Stimulated activated CD8-positive, alpha-beta memory T cell treated with anti-CD3 and anti-CD28 coated beads, Interleukin-4, amount 100 ng/mL, for 24 hours (primary cell): ENCODE data around the gene KDM6A.
"Not testable (repeated sequence)": the region's sequence is repeated elsewhere in the genome, so short reads cannot be mapped to it uniquely, and the experiment has no call there.

Experiments
- DNase-seq: peaks from one replicate; pipeline ENCODE4 v3.0.0-alpha.2; 2020; ENCODE audit warnings: low read depth

Gene KDM6A

DNA sequence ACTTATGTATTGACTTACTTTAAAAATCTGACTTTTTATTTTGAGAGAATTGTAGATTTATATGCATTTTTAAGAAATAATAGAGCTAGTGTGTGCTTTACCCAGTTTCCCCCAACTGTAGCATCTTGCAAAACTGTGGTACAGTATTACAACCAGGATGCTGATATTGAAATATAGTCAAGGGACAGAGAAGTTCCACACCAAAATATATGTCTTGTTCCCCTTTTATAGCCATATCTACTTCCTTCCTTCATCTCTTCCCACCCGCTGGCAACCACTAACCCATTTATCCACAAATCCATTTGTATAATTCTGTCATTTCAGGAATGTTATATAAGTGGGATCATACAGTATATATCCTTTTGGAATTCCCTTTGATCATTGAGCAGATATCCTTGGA lies 16.8 kb downstream of the KDM6A start:
- DNase-seq, result no peak

DNA sequence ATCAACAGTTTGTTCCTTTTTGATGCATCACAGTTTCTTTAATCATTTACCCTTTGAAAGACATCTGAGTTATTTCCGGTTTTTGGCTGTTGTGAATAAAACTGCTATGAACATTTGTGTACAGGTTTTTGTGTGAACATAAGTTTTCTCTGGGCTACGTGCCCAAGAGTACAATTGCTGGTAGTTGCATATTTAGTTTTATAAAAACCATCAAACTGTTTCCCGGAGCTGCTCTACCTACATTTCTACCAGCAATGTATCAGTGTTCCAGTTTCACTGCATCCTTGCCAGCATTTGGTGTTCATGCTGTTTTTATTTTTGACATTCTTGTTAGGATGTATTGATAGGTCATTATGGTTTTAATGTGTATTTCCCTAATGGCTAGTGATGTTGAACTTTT lies 17.3 kb downstream of the KDM6A start:
- no peak for DNase-seq

DNA sequence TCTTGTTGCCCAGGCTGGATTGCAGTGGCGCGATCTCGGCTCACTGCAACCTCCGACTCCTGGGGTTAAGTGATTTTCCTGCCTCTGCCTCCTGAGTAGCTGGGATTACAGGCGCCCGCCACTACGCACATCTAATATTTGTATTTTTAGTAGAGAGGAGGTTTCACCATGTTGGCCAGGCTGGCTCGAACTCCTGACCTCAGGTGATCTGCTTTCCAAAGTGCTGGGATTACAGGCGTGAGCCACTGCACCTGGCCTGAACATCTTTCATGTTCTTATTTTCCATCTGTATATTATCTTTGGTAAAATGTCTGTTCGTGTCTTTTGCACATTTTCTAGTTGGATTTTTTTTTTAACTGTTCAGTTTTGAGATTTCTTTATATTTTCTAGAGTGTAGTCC lies 17.7 kb downstream of the KDM6A start:
- DNase-seq, result not testable (repeated sequence)

DNA sequence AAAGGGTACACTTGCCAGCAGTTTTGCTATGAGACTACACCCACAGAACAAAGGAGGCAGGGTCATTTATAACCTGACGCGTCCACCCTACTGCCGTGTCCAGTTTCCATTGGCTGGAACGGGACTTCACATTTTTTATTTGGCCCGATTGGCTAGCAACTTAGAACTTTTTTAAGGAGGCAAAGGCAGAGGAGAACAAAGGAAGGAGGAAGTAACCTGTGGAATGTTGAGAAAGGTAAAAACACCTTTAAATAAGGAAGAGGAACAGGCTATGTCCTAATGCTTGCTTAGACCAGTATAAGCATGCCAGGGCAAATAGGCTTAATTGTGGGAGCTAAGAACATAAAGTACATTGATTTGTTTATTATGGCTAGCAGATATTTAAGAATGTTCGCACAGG lies 18.7 kb downstream of the KDM6A start:
- DNase-seq, result no peak

DNA sequence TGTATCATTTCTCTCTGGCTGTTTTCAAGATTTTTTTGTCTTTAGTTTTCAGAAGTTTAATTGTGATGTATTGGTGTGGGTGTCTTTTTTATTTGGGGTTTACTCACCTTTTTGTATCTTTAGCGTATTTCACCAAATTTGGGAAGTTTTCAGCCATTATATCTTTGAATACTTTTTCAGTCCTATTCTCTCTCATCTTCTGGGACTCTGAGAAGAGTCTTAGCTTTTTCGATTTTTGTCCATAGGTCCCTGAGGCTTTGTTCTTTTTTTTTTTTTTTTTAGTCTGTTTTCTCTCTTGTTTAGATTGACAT lies 23.8 kb downstream of the KDM6A start:
- DNase-seq, result no peak

DNA sequence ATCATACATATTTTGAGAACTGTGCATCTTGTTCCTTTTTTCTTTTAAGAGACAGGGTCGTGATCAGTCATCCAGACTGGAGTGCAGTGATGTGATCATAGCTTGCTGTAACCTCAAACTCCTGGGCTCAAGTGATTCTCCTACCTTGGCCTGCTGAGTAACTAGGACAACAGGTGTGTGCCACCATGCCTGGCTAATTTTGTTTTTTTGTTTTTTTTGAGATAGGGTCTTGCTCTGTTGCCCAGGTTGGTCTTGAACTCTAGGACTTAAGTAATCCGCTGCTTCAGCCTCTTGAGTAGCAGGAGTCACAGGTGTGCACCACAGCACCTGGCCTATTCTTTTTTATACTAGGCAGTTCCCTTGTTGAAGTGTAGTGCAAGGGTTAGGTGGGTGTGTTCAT lies 24.6 kb downstream of the KDM6A start:
- no peak for DNase-seq

DNA sequence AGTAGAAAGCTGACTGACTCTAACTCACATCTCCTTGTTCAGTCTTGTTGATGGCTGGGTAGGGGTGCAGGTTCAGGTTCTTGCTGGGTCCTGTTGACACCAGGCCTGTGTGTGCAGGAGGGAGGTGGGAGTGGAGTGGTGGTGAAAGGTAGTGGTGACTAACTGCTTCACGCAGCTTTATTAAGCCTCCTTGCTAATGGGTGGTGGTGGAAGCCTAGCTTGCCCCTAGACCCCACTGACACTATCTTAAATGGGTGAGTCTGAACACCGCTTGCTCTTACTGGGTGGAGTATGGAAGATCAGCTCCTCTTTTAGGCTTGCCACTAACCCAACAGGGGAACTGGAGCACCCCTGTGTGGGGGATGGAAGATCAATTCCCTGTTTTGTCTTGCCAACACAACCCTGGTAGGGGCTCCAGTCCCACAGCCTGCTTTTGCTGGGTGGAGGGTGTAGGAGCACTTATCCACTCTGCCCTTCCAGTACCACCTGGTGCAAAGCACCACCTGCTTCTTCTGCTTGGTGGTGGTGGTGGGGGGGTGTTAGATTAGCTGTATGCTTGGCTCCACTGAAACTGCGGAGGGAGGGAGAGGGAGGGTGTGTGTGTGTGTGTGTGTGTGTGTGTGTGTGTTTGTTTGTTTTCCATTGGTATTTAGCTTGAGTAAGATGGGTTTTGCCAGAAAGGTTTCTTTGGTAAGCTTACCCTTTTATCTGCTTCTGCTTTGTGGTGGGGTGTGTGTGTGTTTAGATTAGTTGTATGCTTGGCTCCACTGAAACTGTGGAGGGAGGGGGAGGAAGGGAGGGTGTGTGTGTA lies 25.6 kb downstream of the KDM6A start:
- DNase-seq, result no peak

DNA sequence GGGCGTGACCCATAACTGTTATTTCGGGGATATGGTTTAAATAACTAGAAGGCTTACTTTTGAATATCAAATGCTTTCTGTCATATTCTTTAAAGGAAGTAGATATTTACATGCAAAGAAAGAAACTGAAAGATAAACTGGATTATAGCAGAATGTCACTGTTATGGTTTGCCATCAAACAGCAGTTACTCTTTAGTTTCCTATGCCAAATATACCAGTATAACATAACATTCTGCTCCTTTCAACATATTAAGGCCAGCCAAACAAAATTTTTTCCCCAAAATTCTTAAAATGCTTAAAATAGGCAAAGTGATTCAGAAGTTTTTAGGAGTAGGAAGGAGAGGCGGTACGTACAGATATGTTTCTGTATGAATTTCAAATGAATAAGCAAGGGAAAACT lies 27.0 kb downstream of the KDM6A start:
- no peak for DNase-seq

DNA sequence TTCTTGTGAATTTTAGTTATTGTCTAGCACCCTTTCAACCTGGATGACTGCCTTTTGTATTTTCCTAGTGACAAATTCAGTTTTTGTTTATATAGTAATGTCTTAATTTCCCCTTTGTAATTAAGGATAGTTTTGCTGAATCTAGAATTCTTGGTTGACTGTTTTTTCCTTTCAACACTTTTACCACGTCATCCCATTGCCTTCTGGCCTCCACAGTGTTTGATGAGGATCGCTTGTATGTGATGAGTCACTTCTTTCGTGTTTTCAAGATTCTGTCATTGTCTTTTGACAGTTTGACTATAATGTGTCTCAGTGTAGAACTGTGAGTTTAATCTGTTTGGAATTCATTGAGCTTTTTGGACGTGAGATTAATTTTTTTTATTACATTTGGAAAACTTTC lies 30.1 kb downstream of the KDM6A start:
- DNase-seq, result no peak

DNA sequence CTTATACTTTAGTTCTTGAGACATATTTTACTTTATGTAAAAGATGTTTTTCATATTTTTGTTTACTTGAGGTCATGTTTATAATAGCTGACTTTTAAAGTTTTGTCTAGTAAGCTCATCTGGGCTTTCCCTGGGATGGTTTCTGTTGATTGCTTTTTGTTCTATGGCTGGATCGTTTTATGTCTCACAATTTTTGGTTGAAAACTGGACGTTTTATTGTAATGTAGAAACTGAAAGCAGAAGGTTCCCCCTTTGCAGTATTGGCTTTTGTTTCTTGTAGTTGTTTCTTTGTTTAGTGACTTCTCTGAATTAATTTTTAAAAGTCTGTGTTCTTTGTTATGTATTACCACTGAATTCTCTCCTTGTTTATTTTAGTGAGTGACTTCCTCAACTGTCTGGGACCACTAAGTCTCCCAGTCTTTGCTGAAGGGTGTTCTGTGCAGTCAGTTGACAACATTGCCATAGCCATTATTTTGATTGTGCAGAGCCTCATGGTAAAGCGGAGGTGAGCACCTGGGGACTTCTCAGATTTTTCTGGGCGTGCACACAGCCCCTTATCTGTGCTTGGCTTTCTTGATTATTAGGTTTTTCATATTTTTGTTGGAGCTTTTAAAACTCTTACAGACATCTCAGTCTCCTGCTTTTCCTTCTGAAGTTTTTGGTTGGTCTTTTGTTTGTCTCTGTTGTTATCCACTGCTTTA lies 31.0 kb downstream of the KDM6A start:
- DNase-seq, result no peak

DNA sequence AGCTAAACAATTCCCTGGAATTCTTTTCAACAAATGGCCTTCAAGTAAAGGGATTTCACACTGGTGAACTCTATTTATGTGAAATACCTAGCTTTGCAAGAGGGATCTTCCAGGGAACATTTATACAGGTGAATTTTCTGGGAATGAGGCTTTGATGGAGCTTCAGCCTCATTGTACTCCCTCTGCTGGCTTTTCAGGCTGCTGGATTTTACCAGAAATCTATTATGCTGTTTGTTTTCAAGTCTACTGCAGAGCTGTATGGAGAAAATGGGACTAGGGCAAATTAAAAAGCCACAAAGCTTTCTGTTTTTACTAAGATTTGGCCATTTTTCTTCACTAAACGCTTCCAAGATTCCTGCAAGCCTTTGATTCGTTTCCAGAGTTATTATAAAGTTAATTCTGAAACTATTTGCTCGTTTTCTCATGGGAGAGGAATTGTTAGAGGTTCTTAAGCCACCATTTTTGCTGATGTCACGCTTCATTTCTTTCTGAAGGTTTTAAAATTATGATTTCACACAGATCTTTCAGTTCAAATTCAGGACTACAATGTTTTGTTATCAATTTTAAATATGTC lies 31.6 kb downstream of the KDM6A start:
- DNase-seq, result no peak

DNA sequence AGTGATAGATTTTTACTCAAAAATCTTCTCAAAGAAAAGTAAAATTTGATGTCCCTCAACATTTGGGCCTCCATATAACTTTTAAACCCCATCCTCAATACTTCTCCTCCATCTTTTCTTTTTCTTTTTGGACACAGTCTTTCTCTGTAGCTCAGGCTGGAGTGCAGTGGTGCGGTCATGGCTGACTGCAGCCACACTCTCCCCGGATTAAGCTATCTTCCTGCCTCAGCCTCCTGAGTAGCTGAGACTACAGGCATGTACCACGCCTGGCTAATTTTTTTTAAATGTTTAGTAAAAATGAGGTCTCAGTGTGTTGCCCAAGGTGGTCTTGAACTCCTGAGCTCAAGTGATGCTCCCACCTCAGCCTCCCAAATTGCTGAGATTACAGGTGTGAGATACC lies 33.1 kb downstream of the KDM6A start:
- no peak for DNase-seq

DNA sequence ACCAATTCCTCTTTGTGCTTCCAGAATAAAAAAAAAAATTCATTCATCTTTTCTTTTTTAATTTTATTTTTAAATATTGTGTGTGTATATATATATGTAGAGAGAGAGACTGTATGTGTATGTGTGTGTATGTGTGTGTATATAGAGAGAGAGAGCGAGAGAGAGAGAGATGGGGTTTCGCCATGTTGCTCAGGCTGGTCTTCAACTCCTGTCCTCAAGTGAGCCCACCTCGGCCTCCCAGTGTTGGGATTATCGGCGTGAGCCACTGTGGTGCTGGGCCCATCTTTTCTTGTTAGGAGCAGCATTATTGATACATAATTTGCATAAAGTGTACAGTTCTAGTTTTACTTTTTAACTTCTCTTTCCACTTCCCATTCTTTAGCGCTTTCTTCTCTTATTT lies 33.6 kb downstream of the KDM6A start:
- no peak for DNase-seq

DNA sequence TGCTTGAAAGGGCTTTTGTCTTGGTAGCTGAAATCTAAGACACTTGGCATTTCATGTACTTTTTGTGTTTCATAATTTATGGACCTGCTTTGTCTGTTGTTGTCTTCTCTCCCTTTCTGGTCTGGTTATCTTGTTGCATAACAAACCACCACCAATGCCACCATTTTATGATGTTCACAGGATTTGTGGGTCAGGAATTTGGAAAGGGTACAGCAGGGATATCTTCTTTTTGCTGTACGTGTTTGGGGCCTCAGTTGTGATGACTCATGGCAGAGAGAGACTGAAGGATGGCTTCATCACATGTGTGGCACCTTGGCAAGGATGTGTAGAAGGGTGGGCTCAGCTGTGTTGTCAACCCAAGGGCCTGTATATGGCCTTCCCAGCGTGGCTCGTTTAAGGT lies 35.2 kb downstream of the KDM6A start:
- DNase-seq, result no peak

DNA sequence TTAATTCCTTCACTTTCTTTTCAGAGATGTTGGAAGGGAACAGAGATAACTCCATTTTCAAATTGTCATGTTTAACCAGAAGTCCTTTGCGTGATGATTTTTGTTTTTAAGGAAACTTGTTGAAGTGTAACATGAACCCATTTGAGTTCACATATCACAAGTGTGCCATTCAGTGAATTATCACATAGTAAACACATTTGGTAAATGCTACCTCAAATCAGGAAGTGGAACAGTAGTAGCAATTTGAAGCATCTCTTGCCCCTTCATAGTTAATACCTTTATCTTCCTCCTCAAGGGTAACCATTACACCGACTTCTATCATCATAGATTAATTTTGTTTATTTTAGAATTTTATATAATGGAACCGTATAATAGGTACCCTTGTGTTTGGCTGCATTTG lies 35.8 kb downstream of the KDM6A start:
- no peak for DNase-seq

DNA sequence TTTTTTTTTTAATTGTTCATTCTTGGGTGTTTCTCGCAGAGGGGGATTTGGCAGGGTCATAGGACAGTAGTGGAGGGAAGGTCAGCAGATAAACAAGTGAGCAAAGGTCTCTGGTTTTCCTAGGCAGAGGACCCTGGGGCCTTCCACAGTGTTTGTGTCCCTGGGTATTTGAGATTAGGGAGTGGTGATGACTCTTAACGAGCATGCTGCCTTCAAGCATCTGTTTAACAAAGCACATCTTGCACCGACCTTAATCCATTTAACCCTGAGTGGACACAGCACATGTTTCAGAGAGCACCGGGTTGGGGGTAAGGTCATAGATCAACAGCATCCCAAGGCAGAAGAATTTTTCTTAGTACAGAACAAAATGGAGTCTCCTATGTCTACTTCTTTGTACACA lies 37.5 kb downstream of the KDM6A start:
- not testable (repeated sequence) for DNase-seq

DNA sequence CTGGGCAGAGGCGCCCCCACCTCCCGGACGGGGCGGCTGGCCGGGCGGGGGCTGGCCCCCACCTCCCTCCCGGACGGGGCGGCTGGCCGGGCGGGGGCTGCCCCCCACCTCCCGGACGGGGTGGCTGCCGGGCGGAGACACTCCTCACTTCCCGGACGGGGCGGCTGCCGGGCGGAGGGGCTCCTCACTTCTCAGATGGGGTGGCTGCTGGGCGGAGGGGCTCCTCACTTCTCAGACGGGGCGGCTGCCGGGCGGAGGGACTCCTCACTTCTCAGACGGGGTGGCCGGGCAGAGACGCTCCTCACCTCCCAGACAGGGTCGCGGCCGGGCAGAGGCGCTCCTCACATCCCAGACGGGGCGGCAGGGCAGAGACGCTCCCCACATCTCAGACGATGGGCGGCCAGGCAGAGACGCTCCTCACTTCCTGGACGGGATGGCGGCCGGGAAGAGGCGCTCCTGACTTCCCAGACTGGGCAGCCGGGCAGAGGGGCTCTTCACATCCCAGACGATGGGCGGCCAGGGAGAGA lies 38.1 kb downstream of the KDM6A start:
- DNase-seq, result not testable (repeated sequence)

DNA sequence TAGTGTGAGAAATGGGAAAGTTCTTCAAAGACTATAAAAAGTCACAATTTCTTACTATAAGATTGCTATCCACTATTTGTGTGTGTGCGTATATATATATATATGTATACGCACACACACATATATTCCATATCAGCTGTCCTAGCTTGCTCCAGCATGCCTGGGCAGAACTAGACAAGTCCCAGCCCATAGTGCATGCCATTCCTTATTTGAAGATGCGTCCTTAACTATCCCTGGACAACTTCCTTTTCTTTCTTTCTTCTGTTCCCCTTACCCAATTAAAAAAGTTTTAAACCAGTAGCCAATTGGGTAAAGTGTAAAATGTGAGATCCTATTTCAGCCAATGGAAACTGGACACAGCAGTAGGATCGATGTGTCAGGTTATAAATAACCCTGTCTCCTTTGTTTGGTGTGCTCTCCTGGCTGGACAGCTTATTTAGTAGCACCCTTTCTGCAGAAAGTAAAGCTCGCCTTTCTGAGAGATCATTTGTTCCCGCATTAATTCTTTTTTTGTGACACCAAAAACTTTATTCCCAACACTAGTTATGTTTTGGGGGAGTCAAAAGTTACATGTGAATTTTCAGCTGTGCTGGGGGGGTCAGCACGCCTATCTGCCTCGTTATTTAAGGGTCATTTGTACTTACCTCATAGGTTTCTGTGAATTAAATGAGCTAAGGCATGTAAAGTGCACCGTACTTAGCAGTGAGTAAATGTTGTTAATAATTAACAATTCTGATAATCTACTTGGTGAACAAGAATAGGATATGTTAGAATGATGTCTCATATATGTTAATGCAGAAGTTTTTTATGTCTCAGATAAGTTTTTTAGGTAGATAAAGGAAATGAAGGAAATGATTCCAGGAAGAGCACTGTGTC lies 40.9 kb downstream of the KDM6A start:
- no peak for DNase-seq

DNA sequence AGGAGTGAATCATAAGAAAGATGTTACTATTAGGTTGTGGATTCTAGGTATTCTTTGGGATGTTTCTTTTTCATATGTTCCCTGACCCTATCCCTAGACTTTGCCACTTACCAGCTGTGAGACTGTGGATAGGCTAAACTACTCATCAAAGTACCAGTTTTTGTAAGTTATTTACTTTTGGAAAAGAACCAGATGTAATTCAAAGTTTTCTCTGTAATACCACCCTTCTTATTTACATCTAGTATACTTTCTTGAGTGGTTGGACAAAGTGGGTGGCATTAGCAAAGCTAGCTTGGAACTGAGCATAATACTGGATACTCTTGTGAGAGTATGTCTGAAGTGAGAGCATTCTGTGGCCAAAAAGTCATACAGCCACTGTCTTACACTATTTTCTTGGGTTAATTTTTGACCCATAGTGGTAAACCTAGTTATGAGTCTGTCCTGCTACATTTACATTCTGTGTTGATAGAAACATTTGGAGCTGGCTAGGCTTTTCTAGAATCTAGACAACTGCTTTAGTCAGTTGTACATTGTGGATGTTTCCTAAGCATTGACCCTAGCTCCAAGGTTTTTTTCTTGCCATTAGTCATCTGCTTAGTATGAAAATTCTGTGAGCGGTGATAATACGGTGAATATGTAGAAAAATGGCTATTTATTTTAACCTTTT lies 41.7 kb downstream of the KDM6A start:
- DNase-seq, result no peak

DNA sequence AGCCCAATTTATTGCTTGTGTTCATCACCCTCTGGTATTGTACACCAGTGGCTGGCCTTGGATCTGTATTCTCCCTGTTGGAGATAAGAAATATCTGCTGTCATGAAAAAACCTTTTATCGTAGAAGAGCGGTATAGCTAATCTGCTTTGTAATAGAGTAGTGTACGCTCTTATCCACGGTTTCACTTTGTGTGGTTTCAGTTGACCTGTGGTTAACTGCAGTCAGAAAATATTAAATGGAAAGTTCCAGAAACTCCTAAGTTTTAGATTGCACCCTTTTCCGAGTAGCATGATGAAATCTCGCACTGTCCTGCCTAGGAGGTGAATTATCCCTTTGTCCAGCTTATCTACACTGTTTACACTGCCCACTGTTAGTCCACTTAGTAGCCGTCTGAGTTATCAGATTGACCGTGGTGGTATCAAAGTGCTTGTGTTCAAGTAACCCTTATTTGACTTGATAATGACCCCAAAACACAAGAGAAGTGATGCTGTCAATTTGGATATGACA lies 42.4 kb downstream of the KDM6A start:
- no peak for DNase-seq

DNA sequence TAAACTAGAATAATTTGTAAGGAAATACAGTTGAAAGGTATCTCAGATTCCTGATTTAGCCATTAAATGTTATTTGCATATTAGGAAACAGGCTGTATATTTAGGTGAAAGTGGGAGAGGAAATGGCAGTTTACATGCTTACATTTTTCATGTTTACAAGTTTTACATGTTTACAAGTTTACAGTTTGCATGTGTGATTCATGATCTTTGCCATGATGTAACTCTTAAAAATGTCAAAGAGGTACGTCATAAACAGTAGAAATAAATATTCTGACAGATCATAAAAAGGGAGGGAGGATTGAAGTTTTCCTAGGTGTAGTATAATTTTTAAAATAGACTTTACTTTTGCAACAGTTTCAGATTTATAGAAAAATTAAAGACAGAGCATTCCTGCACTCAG lies 45.7 kb downstream of the KDM6A start:
- no peak for DNase-seq

DNA sequence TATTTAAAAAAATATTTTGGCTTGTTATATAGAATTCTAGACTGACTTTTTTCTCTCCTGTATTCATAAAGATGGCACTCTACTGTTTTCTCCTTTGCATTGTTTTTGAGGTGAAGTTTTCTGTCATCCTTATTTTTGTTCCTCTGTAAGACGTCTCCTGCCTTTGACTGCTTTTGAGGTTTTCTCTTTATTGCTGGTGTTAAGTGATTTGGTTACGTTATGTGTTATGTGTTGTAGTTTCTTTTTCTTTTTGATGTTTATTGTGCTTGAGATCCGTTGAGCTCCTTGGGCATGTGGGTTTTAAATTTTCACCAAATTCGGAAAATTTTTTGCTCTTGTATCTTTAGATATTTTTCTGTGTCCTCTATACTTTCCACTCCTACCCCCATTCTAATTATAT lies 50.0 kb downstream of the KDM6A start:
- DNase-seq, result no peak
